Measurements from ENCODE around the gene ING3. TPM values are rescaled to one million over a fixed set of nuclear protein-coding genes. Genes with fewer than 3 reads are reported as not detected.
A peak's percentile ranks its signal among the peaks of the same experiment; 100 is the strongest.

The ING3 gene
- polyA plus RNA-seq, 3 donors, result 22.3 to 26.9 (median 25.9) TPM

DNA sequence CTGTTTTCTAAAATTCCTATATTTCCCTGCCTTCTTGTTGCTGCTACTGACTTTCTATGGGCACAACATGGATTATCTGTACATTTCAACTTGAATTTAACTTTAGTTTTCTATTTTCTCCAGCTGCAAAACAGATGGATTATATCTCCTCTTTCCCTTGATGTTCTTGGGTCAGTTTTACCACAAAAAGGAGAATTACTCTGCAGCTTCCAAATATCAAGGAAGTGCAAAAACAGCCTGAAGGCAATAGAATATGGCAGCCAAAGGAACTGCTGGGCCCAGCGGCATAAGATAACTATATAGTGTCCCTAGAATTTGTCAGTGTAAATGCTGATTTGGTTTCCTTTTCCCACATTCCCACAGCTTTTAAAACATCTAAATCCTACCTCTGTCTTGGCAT lies 67.0 kb downstream of the ING3 start:
- H3K9me3 ChIP-seq (replicated peaks in 1 of 2; ENCODE audit: control insufficient read depth in 1 of 2, insufficient read depth in 1 of 2, low read length in 2 of 2), result no peaks in the 10 kb centered on the region
- peaks cover 32 to 50% of the 10 kb centered on the region in 2 donors for H3K4me1 ChIP-seq (ENCODE audit: control insufficient read depth in 1 of 2, insufficient read depth in 2 of 2, low read length in 2 of 2)
- DNase-seq, result no peak
- H3K27ac Mint-ChIP-seq, result no peak overlapping the region
- TF ChIP-seq, protein P1, sequence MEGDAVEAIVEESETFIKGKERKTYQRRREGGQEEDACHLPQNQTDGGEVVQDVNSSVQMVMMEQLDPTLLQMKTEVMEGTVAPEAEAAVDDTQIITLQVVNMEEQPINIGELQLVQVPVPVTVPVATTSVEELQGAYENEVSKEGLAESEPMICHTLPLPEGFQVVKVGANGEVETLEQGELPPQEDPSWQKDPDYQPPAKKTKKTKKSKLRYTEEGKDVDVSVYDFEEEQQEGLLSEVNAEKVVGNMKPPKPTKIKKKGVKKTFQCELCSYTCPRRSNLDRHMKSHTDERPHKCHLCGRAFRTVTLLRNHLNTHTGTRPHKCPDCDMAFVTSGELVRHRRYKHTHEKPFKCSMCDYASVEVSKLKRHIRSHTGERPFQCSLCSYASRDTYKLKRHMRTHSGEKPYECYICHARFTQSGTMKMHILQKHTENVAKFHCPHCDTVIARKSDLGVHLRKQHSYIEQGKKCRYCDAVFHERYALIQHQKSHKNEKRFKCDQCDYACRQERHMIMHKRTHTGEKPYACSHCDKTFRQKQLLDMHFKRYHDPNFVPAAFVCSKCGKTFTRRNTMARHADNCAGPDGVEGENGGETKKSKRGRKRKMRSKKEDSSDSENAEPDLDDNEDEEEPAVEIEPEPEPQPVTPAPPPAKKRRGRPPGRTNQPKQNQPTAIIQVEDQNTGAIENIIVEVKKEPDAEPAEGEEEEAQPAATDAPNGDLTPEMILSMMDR (IDR thresholded peaks at IDR 0.05), result no peak
- H3K27me3 ChIP-seq (ENCODE audit: control insufficient read depth in 2 of 2, insufficient read depth in 2 of 2, low read length in 2 of 2), result no peaks in the 10 kb centered on the region
- H3K27ac ChIP-seq (ENCODE audit: low read depth in 1 of 2, low read length in 2 of 2), result no peak overlapping the region
- H3K4me2 ChIP-seq (replicated peaks; ENCODE audit: extremely low read depth, low read length, poor library complexity, severe bottlenecking), result no peak overlapping the region
- intact Hi-C loops (cut with micrococcal nuclease), result no loop called here
- peaks cover 9 to 15% of the 10 kb centered on the region in 2 donors for H3K36me3 Mint-ChIP-seq
- H3K36me3 ChIP-seq (replicated peaks in 1 of 2; ENCODE audit: control insufficient read depth in 1 of 2, insufficient read depth in 2 of 2, low read length in 2 of 2), result peaks cover 0 to 12% of the 10 kb centered on the region in 2 donors
- H3K9ac ChIP-seq (ENCODE audit: insufficient read depth, low read length, poor library complexity, severe bottlenecking), result no peak overlapping the region
- H4K20me1 ChIP-seq (ENCODE audit: insufficient read depth, low read length), result no peaks in the 10 kb centered on the region
- H3K9me3 Mint-ChIP-seq, result no peaks in the 10 kb centered on the region
- H3K79me2 ChIP-seq (ENCODE audit: insufficient read depth, low read length), result peaks cover 4% of the 10 kb centered on the region
- H2AFZ ChIP-seq (ENCODE audit: insufficient read depth, low read depth, low read length, poor library complexity, severe bottlenecking), result no peak overlapping the region
- no peak overlapping the region for H3K4me3 Mint-ChIP-seq
- H3K4me3 ChIP-seq (replicated peaks in 1 of 3; ENCODE audit: low read depth in 2 of 3, low read length in 3 of 3), result no peak overlapping the region
- no CpG with 5 or more reads among the region's 1 CpG for WGBS (ENCODE audit: insufficient coverage)
- peaks cover 42% of the 10 kb centered on the region for H3K4me1 Mint-ChIP-seq
- peaks cover 0 to 5% (median 2%) of the 10 kb centered on the region in 3 donors for H3K27me3 Mint-ChIP-seq (ENCODE audit: low read depth in 3 of 3)

DNA sequence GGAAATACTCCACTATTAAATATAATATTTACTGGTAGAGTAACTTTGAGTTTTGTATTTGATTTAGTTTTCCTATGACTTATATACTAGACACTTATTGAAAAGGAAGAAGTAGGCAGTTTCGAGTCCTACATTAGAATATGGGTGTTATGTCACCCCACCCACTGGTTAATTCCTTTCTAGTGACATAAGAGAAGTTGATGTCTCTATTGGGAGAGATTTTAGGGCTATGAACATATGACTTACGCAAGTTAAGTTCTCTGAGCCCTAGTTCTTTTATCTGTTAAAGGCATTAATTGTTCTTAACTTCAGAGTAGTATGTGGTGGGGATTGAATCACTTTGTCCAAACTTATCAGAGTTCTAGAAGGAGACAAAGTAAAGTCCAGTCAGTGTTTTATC lies 68.4 kb downstream of the ING3 start:
- peaks cover 43 to 64% of the 10 kb centered on the region in 2 donors for H3K4me1 ChIP-seq (ENCODE audit: control insufficient read depth in 1 of 2, insufficient read depth in 2 of 2, low read length in 2 of 2)
- no peak overlapping the region for H3K9ac ChIP-seq (ENCODE audit: insufficient read depth, low read length, poor library complexity, severe bottlenecking)
- no CpG with 5 or more reads among the region's 2 CpGs for WGBS (ENCODE audit: insufficient coverage)
- Mint-ChIP-seq H3K4me3 (no peak overlapping the region), H3K27ac (peak overlapping the region; percentile 81 to 94 (median 92)), H3K36me3 (peaks cover 9 to 15% of the 10 kb centered on the region in 2 donors), H3K9me3 (no peaks in the 10 kb centered on the region), H3K27me3 (ENCODE audit: low read depth in 3 of 3) (peaks cover 0 to 5% (median 0%) of the 10 kb centered on the region in 3 donors), H3K4me1 (peaks cover 52% of the 10 kb centered on the region)
- no peaks in the 10 kb centered on the region for H3K27me3 ChIP-seq (ENCODE audit: control insufficient read depth in 2 of 2, insufficient read depth in 2 of 2, low read length in 2 of 2)
- H3K27ac ChIP-seq (ENCODE audit: low read depth in 1 of 2, low read length in 2 of 2), result peak overlapping the region in 1 of 2 donors; percentile 80
- H4K20me1 ChIP-seq (ENCODE audit: insufficient read depth, low read length), result no peaks in the 10 kb centered on the region
- no peaks in the 10 kb centered on the region for H3K9me3 ChIP-seq (replicated peaks in 1 of 2; ENCODE audit: control insufficient read depth in 1 of 2, insufficient read depth in 1 of 2, low read length in 2 of 2)
- intact Hi-C loops (cut with micrococcal nuclease), result no loop called here
- DNase-seq, result peak; percentile 70 to 85 (median 85)
- H3K4me2 ChIP-seq (replicated peaks; ENCODE audit: extremely low read depth, low read length, poor library complexity, severe bottlenecking), result peak overlapping the region; percentile 46
- peaks cover 0 to 12% of the 10 kb centered on the region in 2 donors for H3K36me3 ChIP-seq (replicated peaks in 1 of 2; ENCODE audit: control insufficient read depth in 1 of 2, insufficient read depth in 2 of 2, low read length in 2 of 2)
- H2AFZ ChIP-seq (ENCODE audit: insufficient read depth, low read depth, low read length, poor library complexity, severe bottlenecking), result no peak overlapping the region
- H3K79me2 ChIP-seq (ENCODE audit: insufficient read depth, low read length), result peaks cover 4% of the 10 kb centered on the region
- TF ChIP-seq, protein P1 (IDR thresholded peaks at IDR 0.05), result no peak
- H3K4me3 ChIP-seq (replicated peaks in 1 of 3; ENCODE audit: low read depth in 2 of 3, low read length in 3 of 3), result peak overlapping the region in 1 of 3 experiments; percentile 37
